Fibroblast of mammary gland (primary cell): ENCODE data around the gene SLCO4A1.

ENCODE experiments used
- DNase-seq: peaks from one replicate; pipeline ENCODE4 v3.0.0-alpha.2; 2010; ENCODE audit warnings: low read depth
- H3K4me3 ChIP-seq: 2 replicates; pipeline ENCODE4 v1.5.1; 2011; ENCODE audit warnings: low read depth, mild to moderate bottlenecking, low read length, moderate library complexity; ENCODE audit not compliant: control insufficient read depth
- TF ChIP-seq, protein P1 (sequence below): conservative IDR thresholded peaks from 2 replicates; pipeline ENCODE4 v1.5.1; 2011; ENCODE audit warnings: low read depth, low read length, inconsistent platforms; ENCODE audit not compliant: control insufficient read depth, insufficient read depth

Gene SLCO4A1

DNA sequence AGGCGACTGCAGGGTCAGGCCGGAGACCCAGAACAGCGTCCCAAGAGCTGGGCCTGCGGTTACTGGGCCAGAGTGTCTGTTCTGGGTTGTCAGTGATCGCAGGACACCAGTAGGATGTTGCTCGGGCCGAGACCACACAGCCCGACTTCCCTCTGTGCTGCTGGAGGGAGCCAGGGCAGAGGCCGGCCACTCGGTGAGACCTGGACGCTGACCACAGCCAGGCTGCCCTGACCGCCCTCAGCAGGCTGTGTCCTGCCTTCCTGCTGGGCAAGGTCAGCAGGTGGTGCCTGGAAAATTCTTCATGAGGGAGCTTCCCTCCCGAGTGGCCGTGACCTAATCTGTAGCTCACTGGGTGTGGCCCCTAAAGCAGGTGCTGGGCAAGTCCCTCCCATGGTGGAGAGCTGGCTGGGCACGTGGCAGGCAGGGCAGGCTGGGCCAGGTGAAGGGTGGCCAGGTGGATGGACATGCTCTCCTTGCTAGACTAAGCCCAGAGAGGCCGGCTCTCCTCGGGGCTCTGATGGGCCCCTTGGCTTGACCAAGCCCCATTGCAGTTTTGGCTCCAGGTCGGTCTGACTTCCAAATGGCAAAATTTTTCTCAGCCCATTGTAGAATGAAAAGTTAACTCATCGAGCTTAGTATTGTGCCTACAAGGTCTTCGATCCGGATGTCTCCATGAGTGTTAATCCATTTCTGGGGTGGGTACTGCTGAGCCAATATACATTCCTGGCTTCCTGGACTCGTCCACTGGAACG, 1.9 kb downstream of the SLCO4A1 start:
- TF ChIP-seq, protein P1, sequence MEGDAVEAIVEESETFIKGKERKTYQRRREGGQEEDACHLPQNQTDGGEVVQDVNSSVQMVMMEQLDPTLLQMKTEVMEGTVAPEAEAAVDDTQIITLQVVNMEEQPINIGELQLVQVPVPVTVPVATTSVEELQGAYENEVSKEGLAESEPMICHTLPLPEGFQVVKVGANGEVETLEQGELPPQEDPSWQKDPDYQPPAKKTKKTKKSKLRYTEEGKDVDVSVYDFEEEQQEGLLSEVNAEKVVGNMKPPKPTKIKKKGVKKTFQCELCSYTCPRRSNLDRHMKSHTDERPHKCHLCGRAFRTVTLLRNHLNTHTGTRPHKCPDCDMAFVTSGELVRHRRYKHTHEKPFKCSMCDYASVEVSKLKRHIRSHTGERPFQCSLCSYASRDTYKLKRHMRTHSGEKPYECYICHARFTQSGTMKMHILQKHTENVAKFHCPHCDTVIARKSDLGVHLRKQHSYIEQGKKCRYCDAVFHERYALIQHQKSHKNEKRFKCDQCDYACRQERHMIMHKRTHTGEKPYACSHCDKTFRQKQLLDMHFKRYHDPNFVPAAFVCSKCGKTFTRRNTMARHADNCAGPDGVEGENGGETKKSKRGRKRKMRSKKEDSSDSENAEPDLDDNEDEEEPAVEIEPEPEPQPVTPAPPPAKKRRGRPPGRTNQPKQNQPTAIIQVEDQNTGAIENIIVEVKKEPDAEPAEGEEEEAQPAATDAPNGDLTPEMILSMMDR = no peak
- no peak overlapping the region for H3K4me3 ChIP-seq

DNA sequence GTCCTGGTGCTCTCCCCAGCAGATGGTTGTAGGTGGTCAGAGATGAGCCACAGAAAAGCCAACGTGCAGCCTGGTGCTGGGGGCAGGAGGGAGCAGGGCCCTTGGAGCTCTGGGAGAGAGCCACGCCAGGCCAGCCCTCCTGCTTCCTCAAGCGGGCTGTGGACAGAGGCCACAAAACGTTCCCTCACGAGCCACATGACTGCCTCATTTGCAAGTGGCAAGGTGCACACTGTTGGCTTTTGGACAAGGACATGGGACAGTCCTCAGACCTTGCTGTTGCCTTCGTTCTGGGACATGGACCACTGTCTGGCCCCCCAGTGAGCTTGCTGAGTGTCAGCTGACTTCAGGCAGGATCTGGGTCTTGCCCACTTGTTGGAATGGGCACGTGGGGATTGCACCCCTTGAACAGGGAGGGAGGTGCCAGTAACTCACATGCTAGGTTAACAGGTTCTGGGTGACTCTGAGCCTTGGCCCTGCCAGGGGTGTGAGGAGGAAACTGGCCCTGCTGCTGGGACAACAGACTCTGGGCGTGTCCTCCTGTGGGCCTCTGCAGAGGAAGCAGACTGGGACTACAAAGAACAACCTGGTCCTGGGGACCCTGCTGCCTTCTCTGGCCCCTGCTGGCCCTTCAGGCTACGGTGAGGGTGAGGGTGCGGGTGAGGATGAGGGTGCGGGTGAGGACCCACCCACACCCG, 2.6 kb downstream of the SLCO4A1 start:
- no peak overlapping the region for H3K4me3 ChIP-seq
- TF ChIP-seq, protein P1 = no peak
- DNase-seq = no peak

More for the DNA sequence above, 1.9 kb downstream of the SLCO4A1 start:
- DNase-seq = no peak

DNA sequence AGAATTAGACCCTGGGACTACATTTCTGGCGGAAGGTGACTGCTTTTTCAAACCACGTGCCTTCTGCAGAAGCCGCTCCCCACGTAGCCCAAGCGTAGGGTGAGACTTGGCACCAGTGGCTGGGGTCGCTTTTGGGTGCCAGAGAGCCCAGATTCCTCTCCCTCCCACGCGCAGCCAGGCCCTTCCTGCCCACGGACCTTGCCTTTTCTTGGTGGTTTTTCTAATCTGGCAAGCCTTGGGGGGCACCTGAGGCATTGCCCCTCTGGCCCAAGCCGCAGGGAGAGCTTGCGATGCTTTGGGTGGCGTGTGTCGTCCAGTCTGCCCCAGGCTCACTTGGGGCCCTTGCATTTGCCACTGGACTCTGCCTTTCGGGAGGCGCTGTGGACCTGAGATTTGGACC, 3.3 kb downstream of the SLCO4A1 start:
- H3K4me3 ChIP-seq = no peak overlapping the region
- no peak for DNase-seq
- TF ChIP-seq, protein P1 = no peak

DNA sequence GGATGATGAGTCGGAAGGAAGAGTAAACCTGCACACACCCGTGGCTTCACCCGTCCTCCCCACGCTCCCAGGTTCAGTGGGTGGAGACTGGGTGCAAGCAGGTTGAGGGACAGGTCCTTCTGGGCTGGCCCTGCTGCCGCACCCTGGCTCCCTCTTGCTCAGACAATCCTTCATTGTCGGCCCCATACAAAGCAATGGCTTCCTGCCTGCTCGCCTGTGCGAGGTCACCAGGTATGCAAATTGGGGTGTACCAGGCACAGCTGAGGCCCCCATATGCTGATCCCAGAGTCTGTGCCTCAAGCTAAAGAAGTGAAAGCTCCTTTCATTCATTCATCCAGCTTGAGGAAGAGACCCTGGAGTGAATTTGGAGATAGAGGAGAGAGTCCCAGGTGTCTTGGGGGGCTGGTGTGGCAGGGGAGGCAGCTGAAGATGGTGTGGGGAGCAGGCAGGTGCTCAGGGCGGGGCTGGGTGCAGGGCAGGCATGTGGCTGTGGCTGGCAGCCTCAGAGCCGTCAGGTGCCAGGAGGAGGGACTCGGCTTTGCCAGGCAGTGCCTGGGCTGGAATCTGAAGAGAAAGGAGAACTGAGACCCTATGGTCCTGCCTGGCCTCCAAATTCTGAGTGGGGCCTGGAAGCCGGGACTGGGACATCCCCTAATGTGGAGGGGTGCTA, 4.7 kb downstream of the SLCO4A1 start:
- TF ChIP-seq, protein P1 = no peak
- no peak for DNase-seq
- no peak overlapping the region for H3K4me3 ChIP-seq

DNA sequence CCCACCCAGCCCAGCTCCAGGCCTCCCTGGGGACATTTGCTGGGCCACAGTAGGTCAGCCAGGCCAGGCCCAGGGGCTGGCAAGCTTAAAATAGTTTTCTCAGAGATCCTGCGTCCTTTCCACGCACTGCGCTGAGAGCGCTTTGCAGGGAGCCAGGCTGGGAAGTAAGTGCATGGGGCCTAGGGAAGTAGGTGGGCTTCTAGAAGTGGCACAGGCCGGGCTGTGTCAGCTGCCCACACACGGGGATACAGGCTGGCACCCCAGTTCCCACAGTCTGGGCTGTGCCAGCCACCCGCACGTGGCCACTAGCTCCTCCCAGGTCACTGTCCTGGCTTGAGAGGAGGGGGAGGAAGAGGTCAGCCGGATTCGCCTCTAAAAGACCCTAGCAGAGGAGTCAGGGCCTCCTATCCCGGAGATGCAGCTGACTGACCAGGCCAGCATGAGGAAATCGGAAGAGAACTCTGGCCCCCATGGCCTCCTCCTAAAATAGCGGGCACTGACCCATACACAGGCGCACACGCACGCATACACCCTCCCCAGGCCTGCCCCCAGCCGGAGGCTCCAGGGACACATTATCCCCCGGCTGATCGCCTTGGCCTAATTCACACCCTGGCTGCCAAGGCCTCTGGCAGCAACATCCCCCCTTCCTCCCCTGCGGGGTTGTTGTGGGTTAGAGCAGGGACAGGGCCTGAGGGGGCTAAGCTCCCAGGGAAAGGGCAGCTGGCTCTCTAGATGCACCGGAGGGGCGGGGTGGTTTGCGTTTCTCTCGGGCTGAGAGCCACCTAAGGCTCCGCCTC, 5.4 kb downstream of the SLCO4A1 start:
- peak; percentile 10 for DNase-seq
- no peak overlapping the region for H3K4me3 ChIP-seq
- TF ChIP-seq, protein P1 = no peak

DNA sequence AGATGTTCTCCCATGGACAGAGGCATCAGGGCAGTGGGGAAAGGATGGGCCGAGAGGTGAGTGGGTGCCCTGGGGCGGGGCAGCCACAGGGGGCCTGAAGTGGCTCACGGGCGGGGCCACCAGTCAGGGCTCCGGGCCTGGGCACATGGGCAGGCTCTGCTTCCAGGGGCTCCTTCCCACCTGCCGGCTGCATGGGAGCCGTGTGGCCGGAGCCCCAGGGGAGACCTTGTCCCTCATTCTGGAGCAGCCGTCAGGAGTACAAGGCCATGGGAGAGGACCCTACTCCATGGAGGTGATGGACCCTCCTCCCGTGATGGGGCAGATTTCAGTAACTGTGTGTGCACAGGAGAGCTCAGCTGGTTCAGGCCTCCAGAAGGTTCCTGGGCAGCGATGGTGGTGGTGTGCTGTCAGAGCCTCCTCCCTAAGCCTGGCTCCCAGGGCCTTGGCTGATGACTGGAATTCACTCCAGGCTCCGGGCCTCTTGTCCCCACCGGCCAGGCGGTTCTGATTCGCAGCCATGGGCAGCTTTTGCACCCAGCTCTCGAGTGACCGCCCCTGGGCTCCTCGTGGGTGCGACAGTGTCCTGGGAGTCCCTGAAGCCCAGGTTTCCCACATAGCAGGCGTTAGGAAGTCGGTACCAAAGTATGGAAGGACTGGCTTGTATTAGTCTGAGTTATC, 6.2 kb downstream of the SLCO4A1 start:
- no peak overlapping the region for H3K4me3 ChIP-seq
- TF ChIP-seq, protein P1 = no peak
- no peak for DNase-seq
